Spleen (tissue), 11 donors: ENCODE results near the gene ADGRF3. TPM values are rescaled to one million over a fixed set of nuclear protein-coding genes. Genes with fewer than 3 reads are reported as not detected.
"Not testable (repeated sequence)": the region's sequence is repeated elsewhere in the genome, so short reads cannot be mapped to it uniquely, and the experiment has no call there.

ENCODE experiments used
- DNase-seq: peaks from one replicate; pipeline ENCODE4 v3.0.0-alpha.2; 2020
- H3K27ac ChIP-seq, 8 donors: fragments of 200-600 bp; sonication (generic) in 7 of 8; 1 replicate in 4 of 8; 2 replicates in 4 of 8; pipeline versions ENCODE4 v1.5.0 to v1.8.0; 2016 to 2021; ENCODE audit warnings: inconsistent platforms in 4 of 8, mild to moderate bottlenecking in 4 of 8, moderate library complexity in 1 of 8
- H3K27me3 ChIP-seq, 7 donors: fragments of 200-600 bp; sonication (generic) in 6 of 7; replicated peaks in 1 of 7; 1 replicate in 4 of 7; 2 replicates in 3 of 7; pipeline versions ENCODE4 v1.5.0 to v1.8.0; 2016 to 2021; ENCODE audit warnings: inconsistent platforms in 3 of 7, mild to moderate bottlenecking in 1 of 7
- H3K36me3 ChIP-seq, 6 donors: fragments of 200-600 bp; sonication (generic) in 5 of 6; 1 replicate in 4 of 6; 2 replicates in 2 of 6; pipeline versions ENCODE4 v1.5.0 to v1.8.0; 2016 to 2021; ENCODE audit warnings: inconsistent platforms in 2 of 6
- H3K4me1 ChIP-seq, 6 donors: fragments of 200-600 bp; sonication (generic) in 5 of 6; 1 replicate in 3 of 6; 2 replicates in 3 of 6; pipeline versions ENCODE4 v1.5.0 to v1.8.0; 2016 to 2021; ENCODE audit warnings: inconsistent platforms in 3 of 6
- H3K4me3 ChIP-seq, 8 donors: fragments of 200-600 bp; sonication (generic) in 7 of 8; 1 replicate in 4 of 8; 2 replicates in 4 of 8; pipeline versions ENCODE4 v1.5.0 to v1.8.0; 2016 to 2021; ENCODE audit warnings: inconsistent platforms in 4 of 8, mild to moderate bottlenecking in 4 of 8, moderate library complexity in 2 of 8
- H3K9me3 ChIP-seq, 8 donors: fragments of 200-600 bp; sonication (generic) in 7 of 8; 1 replicate in 4 of 8; 2 replicates in 4 of 8; pipeline versions ENCODE4 v1.5.0 to v1.8.0; 2016 to 2021; ENCODE audit warnings: inconsistent platforms in 4 of 8
- CTCF ChIP-seq, 11 experiments: fragments of 200-600 bp in 7 of 11; fragments of 450-650 bp in 4 of 11; sonication (generic) in 4 of 11; IDR thresholded peaks in 8 of 11; conservative IDR thresholded peaks in 3 of 11; 1 replicate in 7 of 11; 2 replicates in 4 of 11; pipeline versions ENCODE4 v1.4.0 to v1.8.0; 2016 to 2021; ENCODE audit warnings: antibody characterized with exemption in 11 of 11, inconsistent platforms in 4 of 11, mild to moderate bottlenecking in 1 of 11
- POLR2A ChIP-seq, 3 donors: fragments of 450-650 bp; IDR thresholded peaks; one replicate each; pipeline ENCODE4 v1.5.1; 2017; ENCODE audit warnings: antibody characterized with exemption in 3 of 3, mild to moderate bottlenecking in 1 of 3
- POLR2AphosphoS5 ChIP-seq, 3 donors: sonication (generic); formaldehyde crosslinking; IDR thresholded peaks; one replicate each; pipeline ENCODE4 v1.5.1; 2017; ENCODE audit warnings: antibody characterized with exemption in 3 of 3
- WGBS, 5 donors: extraction: QIAGEN DNeasy Blood & Tissue Kit in 3 of 5; methylation state at CpG; one replicate each; pipeline versions ENCODE4 v1.1.5 to v1.1.7; 2013 to 2018; 5-methylcytosine and 5-hydroxymethylcytosine counted together
- intact Hi-C: fragments of 100-400 bp; cut with DNase I; formaldehyde crosslinking; loops from one replicate; pipeline ENCODE4 v1.15.0; 2023; ENCODE audit warnings: low total_unique reads
- polyA plus RNA-seq, 3 donors: library from polyadenylated mRNA; stranded (reverse); fragments of 200-250 nt; gene quantifications; one replicate each; pipeline ENCODE4 v1.2.1, GENCODE V29; 2013
- total RNA-seq, 7 donors: library from RNA; depleted of rRNA in 3 of 7; stranded (reverse); fragments of >200 nt in 3 of 7; fragmentation: NEBNext Ultra II Directional in 4 of 7; extraction: Animal tissue kit (Norgen Biotek cat#: 25700) in 4 of 7; gene quantifications; one replicate each; pipeline versions ENCODE4 v1.1.0 to v1.2.1, GENCODE V29; 2016 to 2021
- donor health status: healthy with polysubstance abuse.
- donor health status: DM: no; HTN: no; CAD: no; lungs with moderate emphysema.
- donor health status: DM: no; HTN: no; CAD: no.
- donor health status: Bipolar disorder and iron deficiency.
- donor health status: healthy.
- donor health status: DM: no; HTN: no; CAD: no.
- donor health status: DM: yes; HTN: yes; CAD: no.

The ADGRF3 gene
- total and polyA plus RNA-seq, 10 donors = 0.15 to 6.2 (median 0.63) TPM

- DNase-seq = no peak
- WGBS, 5 donors = 95 to 98% (median 95%) methylated on average over 2 of the region's 2 CpGs
- H3K9me3 ChIP-seq = no peaks in the 10 kb centered on the region
- peaks cover 0 to 19% (median 0%) of the 10 kb centered on the region in 6 donors for H3K4me1 ChIP-seq
- intact Hi-C loops = no loop called here
- peaks cover 0 to 22% (median 0%) of the 10 kb centered on the region in 6 donors for H3K36me3 ChIP-seq
- H3K27ac ChIP-seq = no peak overlapping the region
- no peak overlapping the region for H3K4me3 ChIP-seq
- H3K27me3 ChIP-seq = no peaks in the 10 kb centered on the region
- TF ChIP-seq CTCF (IDR thresholded peaks at IDR 0.05 in 8 of 11, conservative IDR thresholded peaks at IDR 0.05 in 3 of 11) = no peak
- TF ChIP-seq POLR2A (IDR thresholded peaks at IDR 0.05) = no peak
- no peak for TF ChIP-seq POLR2AphosphoS5 (IDR thresholded peaks at IDR 0.05)
Measured at GRCh38 chr2:26356111-26356510, 9.5 kb upstream of the ADGRF3 start.

- no peak for DNase-seq
- WGBS, 5 donors = 81 to 90% (median 89%) methylated on average over 9 of the region's 9 CpGs
- H3K4me1 ChIP-seq = peaks cover 0 to 23% (median 0%) of the 10 kb centered on the region in 6 donors
Measured at GRCh38 chr2:26355038-26355995, 8.7 kb upstream of the ADGRF3 start.

GRCh38 chr2:26354469-26354868, 7.9 kb upstream of the ADGRF3 start:
- H3K9me3 ChIP-seq, H3K27ac ChIP-seq, H3K4me3 ChIP-seq, intact Hi-C loops, DNase-seq, H3K27me3 ChIP-seq: not testable (repeated sequence)
- WGBS, 5 donors = 97% methylated on average over 16 of the region's 16 CpGs
- Histone ChIP-seq H3K4me1 (peaks cover 0 to 28% (median 0%) of the 10 kb centered on the region in 6 donors), H3K36me3 (peaks cover 0 to 22% (median 0%) of the 10 kb centered on the region in 6 donors)

More at GRCh38 chr2:26355038-26355995, 8.7 kb upstream of the ADGRF3 start:
- no peak overlapping the region for H3K4me3 ChIP-seq
- no peaks in the 10 kb centered on the region for H3K27me3 ChIP-seq
- no peaks in the 10 kb centered on the region for H3K9me3 ChIP-seq
- intact Hi-C loops = no loop called here
- TF ChIP-seq POLR2A (IDR thresholded peaks at IDR 0.05) (no peak), POLR2AphosphoS5 (IDR thresholded peaks at IDR 0.05) (no peak), CTCF (IDR thresholded peaks at IDR 0.05 in 8 of 11, conservative IDR thresholded peaks at IDR 0.05 in 3 of 11) (no peak)
- H3K27ac ChIP-seq = no peak overlapping the region
- peaks cover 0 to 22% (median 0%) of the 10 kb centered on the region in 6 donors for H3K36me3 ChIP-seq

GRCh38 chr2:26352892-26353291, 6.3 kb upstream of the ADGRF3 start:
- no peak for TF ChIP-seq POLR2A (IDR thresholded peaks at IDR 0.05)
- TF ChIP-seq CTCF (IDR thresholded peaks at IDR 0.05 in 8 of 11, conservative IDR thresholded peaks at IDR 0.05 in 3 of 11) = no peak
- no peak for TF ChIP-seq POLR2AphosphoS5 (IDR thresholded peaks at IDR 0.05)
- no peaks in the 10 kb centered on the region for H3K27me3 ChIP-seq
- H3K9me3 ChIP-seq = no peaks in the 10 kb centered on the region
- H3K4me3 ChIP-seq = no peak overlapping the region
- peaks cover 2 to 41% (median 7%) of the 10 kb centered on the region in 6 donors for H3K4me1 ChIP-seq
- 72 to 91% (median 83%) methylated on average over 1 of the region's 1 CpG for WGBS, 5 donors
- H3K27ac ChIP-seq = no peak overlapping the region
- intact Hi-C loops = no loop called here
- peaks cover 0 to 16% (median 0%) of the 10 kb centered on the region in 6 donors for H3K36me3 ChIP-seq
- DNase-seq = no peak
